IPS-15b (cell line): ENCODE measurements around the gene ATP6V0B.

Experiments used
- H3K27me3 ChIP-seq: one replicate; pipeline ENCODE4 v1.6.1; 2013; ENCODE audit warnings: low read length; ENCODE audit not compliant: control insufficient read depth, insufficient read depth
- H3K36me3 ChIP-seq: one replicate; pipeline ENCODE4 v1.6.1; 2013; ENCODE audit warnings: low read length; ENCODE audit not compliant: control insufficient read depth, insufficient read depth
- H3K4me1 ChIP-seq: one replicate; pipeline ENCODE4 v1.6.1; 2013; ENCODE audit warnings: mild to moderate bottlenecking, low read length; ENCODE audit not compliant: control insufficient read depth, insufficient read depth
- H3K4me3 ChIP-seq: one replicate; pipeline ENCODE4 v1.5.1; 2013; ENCODE audit warnings: low read depth, low read length
- H3K9ac ChIP-seq: one replicate; pipeline ENCODE4 v1.6.1; 2013; ENCODE audit warnings: low read depth, mild to moderate bottlenecking, low read length
- H3K9me3 ChIP-seq: one replicate; pipeline ENCODE4 v1.6.1; 2013; ENCODE audit warnings: mild to moderate bottlenecking, low read length; ENCODE audit not compliant: control insufficient read depth, insufficient read depth

Gene ATP6V0B

GRCh38 chr1:43975249-43975961 is 645 bp downstream of the ATP6V0B start:
- H3K36me3 ChIP-seq, result peaks cover 28% of the 10 kb centered on the region
- peak overlapping the region; percentile 92 for H3K4me3 ChIP-seq
- peaks cover 9% of the 10 kb centered on the region for H3K4me1 ChIP-seq
- H3K9ac ChIP-seq, result peak overlapping the region; percentile 81
- H3K27me3 ChIP-seq, result no peaks in the 10 kb centered on the region
- H3K9me3 ChIP-seq, result no peaks in the 10 kb centered on the region

GRCh38 chr1:43976045-43976444 is 1.3 kb downstream of the ATP6V0B start:
- Histone ChIP-seq H3K27me3 (no peaks in the 10 kb centered on the region), H3K9me3 (no peaks in the 10 kb centered on the region), H3K4me3 (peak overlapping the region; percentile 92), H3K9ac (no peak overlapping the region), H3K36me3 (peaks cover 28% of the 10 kb centered on the region), H3K4me1 (peaks cover 11% of the 10 kb centered on the region)

- Histone ChIP-seq H3K36me3 (peaks cover 29% of the 10 kb centered on the region), H3K27me3 (no peaks in the 10 kb centered on the region), H3K9me3 (no peaks in the 10 kb centered on the region), H3K4me3 (no peak overlapping the region), H3K4me1 (peaks cover 11% of the 10 kb centered on the region), H3K9ac (no peak overlapping the region)
These were observed 2.1 kb downstream of the ATP6V0B start for GRCh38 chr1:43976890-43977289.

GRCh38 chr1:43977376-43978263 is 2.9 kb downstream of the ATP6V0B start:
- Histone ChIP-seq H3K4me3 (no peak overlapping the region), H3K27me3 (no peaks in the 10 kb centered on the region)

GRCh38 chr1:43978264-43978550 is 3.4 kb downstream of the ATP6V0B start:
- Histone ChIP-seq H3K4me1 (peaks cover 11% of the 10 kb centered on the region), H3K36me3 (peaks cover 24% of the 10 kb centered on the region), H3K4me3 (peak overlapping the region; percentile 79), H3K9ac (no peak overlapping the region), H3K27me3 (no peaks in the 10 kb centered on the region), H3K9me3 (no peaks in the 10 kb centered on the region)

More at GRCh38 chr1:43977376-43978263, 2.9 kb downstream of the ATP6V0B start:
- Histone ChIP-seq H3K9ac (no peak overlapping the region), H3K9me3 (no peaks in the 10 kb centered on the region), H3K36me3 (peaks cover 24% of the 10 kb centered on the region), H3K4me1 (peaks cover 11% of the 10 kb centered on the region)

GRCh38 chr1:43978551-43979260 is 3.9 kb downstream of the ATP6V0B start, which contains the start of gene B4GALT2:
Gene B4GALT2 (plus strand): TSS chr1:43979210. CDS start chr1:43981161, 1,951 bp downstream.
- no peaks in the 10 kb centered on the region for H3K27me3 ChIP-seq
- no peaks in the 10 kb centered on the region for H3K9me3 ChIP-seq
- H3K36me3 ChIP-seq, result peaks cover 24% of the 10 kb centered on the region
- peak within 1 kb of the TSS; percentile 77 for H3K9ac ChIP-seq
- H3K4me1 ChIP-seq, result peaks cover 11% of the 10 kb centered on the region
- H3K4me3 ChIP-seq, result peak within 1 kb of the TSS; percentile 79

GRCh38 chr1:43979261-43979527 is 4.4 kb downstream of the ATP6V0B start:
- H3K4me1 ChIP-seq, result peaks cover 8% of the 10 kb centered on the region
- H3K4me3 ChIP-seq, result peak overlapping the region; percentile 55
- no peaks in the 10 kb centered on the region for H3K9me3 ChIP-seq
- no peaks in the 10 kb centered on the region for H3K27me3 ChIP-seq
- H3K9ac ChIP-seq, result no peak overlapping the region
- H3K36me3 ChIP-seq, result peaks cover 26% of the 10 kb centered on the region

GRCh38 chr1:43979528-43980254 is 4.9 kb downstream of the ATP6V0B start:
- H3K9ac ChIP-seq, result peak overlapping the region; percentile 77

GRCh38 chr1:43980255-43981134 is 5.7 kb downstream of the ATP6V0B start:
- no peaks in the 10 kb centered on the region for H3K9me3 ChIP-seq
- peak overlapping the region; percentile 77 for H3K9ac ChIP-seq
- peaks cover 8% of the 10 kb centered on the region for H3K4me1 ChIP-seq
- H3K27me3 ChIP-seq, result no peaks in the 10 kb centered on the region
- H3K36me3 ChIP-seq, result peaks cover 31% of the 10 kb centered on the region
- H3K4me3 ChIP-seq, result peak overlapping the region; percentile 55

More at GRCh38 chr1:43979528-43980254, 4.9 kb downstream of the ATP6V0B start:
- peaks cover 28% of the 10 kb centered on the region for H3K36me3 ChIP-seq
- no peaks in the 10 kb centered on the region for H3K27me3 ChIP-seq
- peaks cover 8% of the 10 kb centered on the region for H3K4me1 ChIP-seq
- no peaks in the 10 kb centered on the region for H3K9me3 ChIP-seq
- H3K4me3 ChIP-seq, result peak overlapping the region; percentile 55

- no peak overlapping the region for H3K9ac ChIP-seq
- H3K4me1 ChIP-seq, result peaks cover 8% of the 10 kb centered on the region
- H3K4me3 ChIP-seq, result no peak overlapping the region
- H3K27me3 ChIP-seq, result no peaks in the 10 kb centered on the region
- H3K9me3 ChIP-seq, result no peaks in the 10 kb centered on the region
- peaks cover 32% of the 10 kb centered on the region for H3K36me3 ChIP-seq
These were observed 6.4 kb downstream of the ATP6V0B start for GRCh38 chr1:43981135-43981491.
